ENCODE data around the gene CREM.

CREM gene

GRCh38 chr10:35224045-35224740, 97.5 kb downstream of the CREM start:
- no peak for DNase-seq

- DNase-seq, result no peak
These were observed 98.6 kb downstream of the CREM start for GRCh38 chr10:35225204-35225603.

- no peak for DNase-seq
These were observed 99.9 kb downstream of the CREM start for GRCh38 chr10:35226507-35226906.

- DNase-seq, result no peak
These were observed 101.4 kb downstream of the CREM start for GRCh38 chr10:35228058-35228457.

GRCh38 chr10:35231646-35232045, 105.0 kb downstream of the CREM start:
- no peak for DNase-seq

GRCh38 chr10:35232527-35232926, 105.9 kb downstream of the CREM start:
- no peak for DNase-seq

- no peak for DNase-seq
These were observed 107.4 kb downstream of the CREM start for GRCh38 chr10:35234073-35234472.

- peak in 1 of 2 experiments; percentile 5 for DNase-seq
These were observed 110.1 kb downstream of the CREM start for GRCh38 chr10:35236739-35237138.

- DNase-seq, result no peak
These were observed 111.3 kb downstream of the CREM start for GRCh38 chr10:35237766-35238512.

- no peak for DNase-seq
These were observed 117.9 kb downstream of the CREM start for GRCh38 chr10:35244549-35244948.

DNA sequence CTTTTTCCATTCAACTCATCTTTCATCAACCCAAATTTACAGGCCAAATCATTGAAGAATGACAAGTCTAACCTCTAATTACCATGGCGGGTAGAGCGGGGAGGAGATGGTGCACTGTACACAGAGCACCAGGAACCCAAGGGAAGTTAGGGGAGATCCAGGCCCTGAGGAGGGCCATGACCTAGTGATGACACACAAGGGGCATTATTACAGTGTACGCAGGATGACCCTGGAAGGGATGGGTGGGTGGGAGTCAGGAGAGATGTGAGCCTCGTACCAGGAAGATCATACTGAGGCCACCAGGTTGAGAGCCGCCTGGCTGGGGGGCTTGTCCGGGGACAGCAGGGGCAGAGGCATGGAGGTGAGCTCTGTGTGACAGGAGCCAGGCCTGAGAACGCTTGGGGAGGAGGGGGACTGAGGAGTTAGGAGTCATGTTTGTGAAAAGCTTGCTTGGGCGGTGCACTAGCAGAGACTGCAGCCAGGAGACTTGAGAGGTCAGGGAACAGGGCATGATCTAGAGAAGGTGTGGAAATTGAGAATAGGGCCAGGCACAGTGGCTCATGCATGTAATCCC, 120.2 kb downstream of the CREM start:
- DNase-seq, result no peak

GRCh38 chr10:35251373-35252100, 124.9 kb downstream of the CREM start:
- DNase-seq, result no peak

DNA sequence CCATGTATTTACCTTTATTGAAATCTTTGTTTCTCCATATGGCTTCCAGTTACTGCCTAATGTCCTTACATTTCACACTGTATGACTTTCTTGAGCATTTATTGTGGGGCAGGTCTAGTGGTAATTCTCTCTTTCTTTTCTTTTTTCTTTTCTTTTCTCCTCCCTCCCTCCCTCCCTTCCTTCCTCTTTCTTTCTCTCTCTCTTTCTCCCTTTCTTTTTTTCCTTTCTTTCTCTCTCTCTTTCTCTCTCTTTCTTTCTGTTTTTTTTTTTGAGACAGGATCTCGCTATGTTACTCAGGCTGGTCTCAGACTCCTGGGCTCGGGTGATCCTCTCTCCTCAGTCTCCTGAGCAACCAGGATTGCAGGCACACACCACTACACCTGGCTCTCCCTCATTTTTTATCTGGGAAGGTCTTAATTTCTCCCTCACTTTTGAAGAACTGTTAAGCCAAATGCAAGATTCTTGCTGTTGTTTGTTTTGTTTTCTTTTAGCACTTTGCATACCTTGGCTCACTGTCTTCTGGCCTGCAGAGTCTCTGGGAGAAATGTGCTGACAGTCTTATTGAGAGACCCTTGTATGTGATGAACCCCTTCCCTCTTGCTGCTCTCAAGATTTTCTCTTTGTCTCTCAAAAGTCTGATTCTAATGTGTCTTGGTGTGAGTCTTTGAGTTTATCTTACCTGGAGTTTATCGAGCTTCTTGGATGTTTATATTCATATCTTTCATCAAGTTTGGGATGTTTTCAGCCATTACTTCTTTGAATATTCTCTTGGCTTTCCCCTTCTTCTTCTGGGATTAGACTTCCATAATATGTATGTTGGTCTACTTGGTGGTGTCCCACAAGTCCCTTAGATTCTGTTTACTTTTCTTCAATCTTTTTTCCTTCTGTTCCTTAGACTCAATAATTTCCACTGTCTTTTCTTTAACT, 130.7 kb downstream of the CREM start:
- no peak for DNase-seq

- no peak for DNase-seq
These were observed 133.2 kb downstream of the CREM start for GRCh38 chr10:35259769-35260397.

- no peak for DNase-seq
These were observed 135.8 kb downstream of the CREM start for GRCh38 chr10:35262436-35262835.
